GM21381 (cell line): ENCODE measurements around the gene BHLHA15.

Experiments used
- ATAC-seq: cut with Tn5 transposase; IDR thresholded peaks from one replicate; pipeline ENCODE4 v1.9.1; 2021; ENCODE audit warnings: mild to moderate bottlenecking, moderate library complexity; ENCODE audit not compliant: unreplicated experiment

BHLHA15 gene

DNA sequence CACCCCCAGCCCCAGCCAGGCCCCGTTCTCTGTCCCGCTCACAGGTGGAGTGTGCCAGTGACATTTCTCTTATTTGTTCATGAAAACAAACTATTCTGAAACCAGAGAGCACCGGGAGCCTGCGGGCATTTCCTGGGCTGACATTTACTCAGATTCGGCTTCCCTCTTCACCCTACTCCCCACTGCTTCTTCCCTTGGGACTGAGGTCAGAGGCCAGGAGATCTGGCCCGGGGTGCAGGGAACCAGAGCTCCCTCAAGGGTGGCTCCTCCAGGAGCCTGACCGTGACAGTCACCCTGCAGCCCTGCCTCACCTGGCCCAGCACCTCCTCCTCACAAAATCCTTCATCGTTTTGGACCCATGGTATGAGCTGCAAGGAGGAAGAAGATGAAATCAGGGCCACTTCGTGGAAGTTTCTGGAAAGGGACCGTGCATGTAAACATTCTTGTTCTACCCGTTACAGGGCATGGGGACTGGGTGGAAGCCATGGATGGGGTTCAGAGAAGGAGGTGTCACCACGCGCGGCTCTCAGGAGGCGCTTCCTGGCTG is 12.2 kb downstream of the BHLHA15 start:
- no peak for ATAC-seq

DNA sequence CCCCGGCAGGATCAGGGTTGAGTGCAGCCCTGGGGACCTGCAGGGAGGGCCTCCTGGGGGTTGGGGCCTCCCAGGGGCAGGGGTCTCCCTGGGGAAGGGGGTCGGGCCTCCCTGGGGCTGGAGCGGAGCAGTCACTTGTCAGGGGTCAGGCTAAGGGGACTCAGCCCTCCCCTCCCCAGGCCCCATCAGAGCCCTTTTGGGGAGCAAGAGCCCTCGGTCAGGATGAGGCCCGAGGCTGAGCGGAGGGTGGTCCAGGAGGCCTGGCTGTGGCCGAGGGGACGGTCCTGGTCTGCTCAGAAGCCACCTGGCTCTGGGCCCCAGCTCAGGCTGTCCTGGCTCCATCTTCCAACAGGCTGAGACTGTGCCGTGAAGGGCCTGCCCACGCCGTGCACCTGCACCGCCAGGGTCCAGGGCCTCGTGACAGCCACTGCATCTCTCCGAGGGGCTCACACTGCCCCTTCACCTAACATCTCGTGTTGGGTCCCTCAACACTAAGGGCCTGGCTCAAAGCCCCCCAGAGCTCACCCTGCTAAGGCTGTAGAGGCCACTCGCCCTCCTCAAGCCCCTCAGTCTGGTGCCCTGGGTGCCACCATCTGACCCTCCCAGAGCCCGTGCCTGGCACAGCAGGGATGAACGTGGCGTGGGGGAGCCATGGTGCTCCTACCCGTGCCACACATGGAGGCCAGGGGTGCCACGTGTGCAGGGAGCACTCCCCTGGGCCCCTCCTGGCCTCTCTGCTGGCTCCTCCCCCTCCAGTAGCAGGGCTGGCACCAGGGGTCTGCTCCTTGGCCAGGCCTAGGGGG is 12.9 kb downstream of the BHLHA15 start:
- no peak for ATAC-seq

DNA sequence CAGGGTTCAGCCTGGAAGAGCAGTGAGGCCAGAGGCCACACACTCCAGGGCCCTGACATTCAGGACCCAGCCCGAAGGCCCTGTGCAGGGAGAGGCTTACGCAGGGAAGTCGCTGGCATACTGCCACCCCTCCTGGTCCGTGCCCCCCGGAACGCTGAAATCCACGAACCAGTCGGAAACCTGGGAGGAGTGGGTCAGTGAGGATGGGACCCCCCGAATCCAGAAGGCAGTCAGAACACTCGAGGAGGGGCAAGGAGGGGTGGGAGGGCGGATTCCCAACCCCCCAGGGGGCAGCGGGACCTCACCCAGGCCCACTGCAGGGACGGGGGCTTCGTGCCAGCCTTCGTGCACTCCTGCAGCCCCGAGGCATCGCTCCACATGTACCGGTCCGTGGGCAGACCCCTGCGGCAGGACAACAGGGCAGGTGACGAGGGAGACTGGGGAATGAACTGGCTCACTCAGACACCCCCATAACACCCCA is 13.5 kb downstream of the BHLHA15 start:
- ATAC-seq, result no peak

DNA sequence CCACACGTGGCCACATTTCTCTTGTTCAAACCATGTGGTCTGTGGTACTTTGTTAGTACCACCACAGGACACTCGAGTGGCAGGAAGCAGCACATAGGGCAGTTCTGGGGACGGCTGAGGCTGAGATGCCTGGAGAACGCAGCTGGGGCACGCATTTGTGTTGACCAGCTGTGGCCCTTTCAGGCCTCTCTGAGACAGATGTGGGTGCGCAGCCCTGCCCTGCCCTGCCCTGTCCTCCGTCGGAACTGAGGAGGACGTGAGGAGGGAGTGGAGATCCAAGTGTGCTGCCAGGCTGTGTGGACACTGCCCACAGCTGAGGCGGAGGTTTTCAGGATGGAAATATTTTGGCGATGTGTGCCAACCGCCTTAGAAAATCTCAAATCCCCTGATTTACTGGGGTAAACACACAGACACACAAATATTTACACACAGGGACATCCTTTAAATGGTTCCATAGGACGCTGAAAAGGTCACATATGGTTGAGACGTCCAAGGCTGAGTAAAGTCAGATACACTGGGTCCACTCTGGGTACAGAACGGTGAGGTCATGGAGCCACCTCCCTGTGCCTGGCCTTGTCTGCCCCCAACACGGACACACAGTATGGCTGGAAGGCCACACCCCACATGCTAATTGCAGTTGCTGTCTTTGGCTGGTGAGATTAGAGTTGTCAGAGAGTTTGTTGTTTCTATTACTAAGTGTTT is 14.8 kb downstream of the BHLHA15 start:
- no peak for ATAC-seq

DNA sequence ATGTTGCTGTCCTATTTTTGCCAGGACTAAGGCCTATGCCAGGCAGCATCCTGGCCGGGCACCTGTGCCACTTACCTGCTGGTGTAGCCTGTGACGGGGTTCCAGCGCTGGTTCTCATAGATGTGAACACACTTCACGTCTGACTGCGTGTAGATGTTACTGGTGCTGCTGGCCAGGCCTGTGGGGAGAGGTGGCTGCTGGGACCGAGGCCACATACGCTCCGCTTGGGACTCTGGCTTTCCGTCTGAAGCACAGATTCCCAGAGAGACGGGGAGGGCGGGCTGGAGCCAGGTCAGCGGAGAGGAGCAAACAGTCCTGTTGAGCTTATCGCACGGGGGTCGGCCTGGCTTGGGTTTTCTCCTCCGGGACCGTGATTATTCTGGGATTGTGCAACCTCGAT is 16.7 kb downstream of the BHLHA15 start:
- no peak for ATAC-seq

DNA sequence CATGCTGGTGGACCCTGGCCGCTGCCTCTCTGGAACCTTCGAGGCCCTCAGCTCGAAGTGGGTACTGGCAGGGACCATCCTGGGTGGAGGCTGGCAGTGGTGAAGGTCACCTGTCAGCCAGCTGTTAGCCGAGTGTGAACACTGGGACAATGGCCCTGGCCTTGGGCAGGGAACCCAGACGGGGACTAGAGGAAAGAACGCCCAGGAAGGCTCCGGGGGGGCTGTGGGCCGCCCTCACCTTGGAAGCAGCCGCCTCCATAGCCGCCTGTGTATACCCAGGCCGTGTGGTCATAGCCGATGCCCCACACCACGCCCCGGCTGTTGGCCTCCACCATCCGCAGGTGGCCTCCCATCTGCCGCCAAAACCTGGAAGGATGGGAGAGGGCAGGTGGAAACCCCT is 17.6 kb downstream of the BHLHA15 start:
- no peak for ATAC-seq

DNA sequence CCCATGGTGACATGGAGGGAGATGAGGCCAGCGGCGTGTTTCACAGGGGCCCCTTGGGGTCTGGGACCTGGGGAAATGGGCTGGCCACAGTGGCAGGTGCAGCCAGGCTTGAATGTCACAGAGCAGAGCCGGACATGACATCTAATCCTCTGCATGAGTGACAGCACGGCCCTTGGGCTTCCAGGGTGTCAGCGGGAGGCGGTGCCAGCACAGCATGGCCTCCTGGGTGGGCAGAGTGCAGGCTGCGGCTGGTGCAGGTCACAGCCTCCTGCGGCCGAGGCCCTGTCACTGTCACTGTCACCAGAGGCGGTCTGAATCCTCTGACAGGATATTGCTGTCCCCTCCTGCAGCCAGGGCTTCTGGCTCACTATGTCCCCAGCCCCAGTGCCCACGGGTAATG is 18.2 kb downstream of the BHLHA15 start:
- no peak for ATAC-seq

DNA sequence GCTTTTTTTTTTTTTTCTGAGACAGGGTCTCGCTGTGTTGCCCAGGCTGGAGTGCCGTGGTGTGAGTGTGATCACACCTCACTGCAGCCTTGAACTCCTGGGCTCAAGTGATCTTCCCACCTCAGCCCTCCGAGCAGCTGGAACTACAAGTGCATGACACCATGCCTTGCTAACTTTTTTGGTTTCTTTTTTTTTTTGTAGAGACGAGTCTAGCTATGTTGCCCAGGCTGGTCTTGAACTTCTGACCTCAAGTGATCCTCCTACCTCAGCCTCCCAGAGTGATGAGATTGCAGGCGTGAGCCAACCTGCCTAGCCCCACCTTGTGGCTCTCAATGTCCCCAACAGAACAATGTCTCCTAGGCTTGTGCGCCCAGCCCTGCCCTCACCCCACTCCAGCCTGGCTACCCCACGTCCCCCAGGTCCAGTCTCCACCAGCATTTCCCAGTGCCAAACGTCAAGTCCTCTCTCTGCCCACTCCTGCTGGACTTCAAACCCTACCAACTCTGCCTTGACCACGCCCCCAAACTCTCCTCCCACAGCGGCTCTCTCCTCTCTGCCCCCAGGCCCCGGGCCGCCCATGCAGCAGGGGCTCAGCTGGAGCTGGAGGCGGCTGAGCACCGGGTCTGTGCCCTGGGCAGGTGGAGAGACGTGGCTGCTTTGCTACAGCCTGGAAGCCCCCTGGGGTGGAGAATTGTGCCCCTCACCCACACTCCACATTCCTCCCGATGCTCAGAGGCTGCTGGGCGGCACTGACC is 18.9 kb downstream of the BHLHA15 start:
- no peak for ATAC-seq

DNA sequence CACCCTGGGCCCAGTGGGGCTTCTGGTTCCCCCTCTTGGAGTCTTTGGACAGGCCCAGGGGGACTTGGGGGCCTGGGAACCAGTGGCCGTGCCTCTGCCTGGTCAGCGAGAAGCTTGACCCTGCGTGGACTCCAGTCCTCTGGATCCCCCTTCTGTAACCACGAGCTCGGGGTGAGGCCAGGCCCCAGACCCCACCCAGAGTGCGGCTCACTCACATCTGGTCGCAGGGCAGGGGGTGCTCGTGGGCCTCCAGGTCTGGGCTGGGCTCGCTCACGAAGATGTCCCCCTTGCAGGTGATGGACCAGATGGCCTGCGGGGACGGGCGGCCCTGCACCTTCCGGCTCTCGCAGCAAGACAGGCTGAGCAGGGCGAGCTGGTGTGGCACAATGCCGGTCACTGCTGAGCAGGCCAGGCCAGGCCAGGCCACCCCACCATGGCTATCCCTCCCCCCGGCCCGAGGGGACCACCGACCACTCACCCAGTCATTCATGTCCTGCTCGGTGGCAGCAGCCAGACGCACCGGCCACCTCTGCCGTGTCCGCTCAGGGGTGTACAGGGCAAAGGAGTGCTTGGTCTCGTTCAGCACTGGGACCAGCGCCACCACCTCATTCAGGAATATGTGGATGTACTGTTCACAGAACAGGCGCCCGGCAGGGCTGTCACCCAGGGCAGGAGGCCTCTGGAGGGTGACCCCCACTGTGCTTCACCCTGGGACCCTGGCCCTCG is 19.7 kb downstream of the BHLHA15 start:
- ATAC-seq, result no peak

DNA sequence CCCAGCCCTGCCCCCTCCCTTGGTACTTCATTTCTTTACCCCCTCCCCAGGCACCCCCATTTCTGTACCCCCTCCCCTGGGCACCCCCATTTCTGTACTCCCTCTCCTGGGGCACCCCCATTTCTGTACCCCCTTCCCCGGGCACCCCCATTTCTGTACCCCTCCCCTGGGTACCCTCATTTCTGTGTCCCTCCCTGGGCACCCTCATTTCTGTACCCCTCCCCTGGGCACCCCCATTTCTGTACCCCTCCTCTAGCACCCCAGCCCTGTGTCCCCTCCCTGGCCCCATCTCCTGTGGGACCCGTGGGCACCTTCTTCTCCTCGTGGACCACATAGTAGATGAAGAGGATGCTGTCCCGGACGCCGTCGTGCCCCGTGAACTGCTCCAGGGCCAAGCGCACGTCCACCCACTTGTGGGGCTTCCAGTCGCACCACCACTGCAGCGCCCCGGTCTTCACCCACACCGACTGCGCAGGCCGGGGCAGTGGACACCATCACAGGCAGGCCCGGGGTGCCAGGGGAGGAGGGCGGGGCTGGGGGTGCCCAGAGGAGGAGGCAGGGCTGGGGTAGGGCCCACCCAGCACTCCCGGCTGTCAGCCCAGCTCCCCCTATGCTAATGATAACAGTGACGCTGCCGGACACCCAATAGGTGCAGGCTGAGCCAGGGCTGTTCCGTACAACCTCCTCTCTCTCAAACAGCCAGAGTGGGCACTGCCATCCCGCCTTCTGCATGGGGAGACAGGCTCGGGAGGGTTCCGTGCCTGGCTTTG is 20.4 kb downstream of the BHLHA15 start:
- no peak for ATAC-seq

DNA sequence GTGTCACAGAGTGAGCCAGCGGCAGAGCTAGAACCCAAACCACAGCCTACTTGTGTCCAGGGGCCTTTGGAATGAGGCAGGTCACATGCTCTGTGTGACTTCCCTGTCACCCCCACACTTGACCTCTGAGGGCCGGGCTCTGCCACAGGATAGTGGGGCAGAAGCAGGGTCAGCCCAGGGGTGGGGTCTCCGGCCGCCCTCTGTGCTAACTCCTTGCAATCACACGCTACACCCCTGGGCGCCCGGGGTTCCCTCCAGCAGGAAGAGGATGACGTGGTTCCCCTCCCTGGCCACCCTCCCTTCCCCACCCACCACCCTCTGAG is 21.0 kb downstream of the BHLHA15 start:
- ATAC-seq, result no peak

DNA sequence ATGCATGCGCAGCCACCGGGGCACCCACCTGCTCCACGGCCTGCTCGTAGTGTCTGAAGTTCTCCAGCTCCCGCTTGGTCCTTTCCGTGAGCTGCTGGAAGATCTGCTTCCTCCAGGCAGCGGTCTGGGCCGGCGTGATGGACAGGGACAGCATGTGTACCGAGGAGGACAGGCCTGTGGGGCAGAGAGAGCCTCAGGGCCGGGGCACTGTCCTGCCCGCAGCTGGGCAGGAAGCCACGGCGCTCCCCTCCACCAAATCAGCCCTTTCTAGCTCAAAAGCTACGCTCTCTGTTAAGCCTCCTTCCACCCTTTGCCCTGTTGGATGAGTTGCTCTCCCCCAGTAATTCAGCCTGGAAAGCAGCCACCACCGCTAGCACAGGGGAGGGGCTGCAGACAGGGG is 21.6 kb downstream of the BHLHA15 start:
- no peak for ATAC-seq

DNA sequence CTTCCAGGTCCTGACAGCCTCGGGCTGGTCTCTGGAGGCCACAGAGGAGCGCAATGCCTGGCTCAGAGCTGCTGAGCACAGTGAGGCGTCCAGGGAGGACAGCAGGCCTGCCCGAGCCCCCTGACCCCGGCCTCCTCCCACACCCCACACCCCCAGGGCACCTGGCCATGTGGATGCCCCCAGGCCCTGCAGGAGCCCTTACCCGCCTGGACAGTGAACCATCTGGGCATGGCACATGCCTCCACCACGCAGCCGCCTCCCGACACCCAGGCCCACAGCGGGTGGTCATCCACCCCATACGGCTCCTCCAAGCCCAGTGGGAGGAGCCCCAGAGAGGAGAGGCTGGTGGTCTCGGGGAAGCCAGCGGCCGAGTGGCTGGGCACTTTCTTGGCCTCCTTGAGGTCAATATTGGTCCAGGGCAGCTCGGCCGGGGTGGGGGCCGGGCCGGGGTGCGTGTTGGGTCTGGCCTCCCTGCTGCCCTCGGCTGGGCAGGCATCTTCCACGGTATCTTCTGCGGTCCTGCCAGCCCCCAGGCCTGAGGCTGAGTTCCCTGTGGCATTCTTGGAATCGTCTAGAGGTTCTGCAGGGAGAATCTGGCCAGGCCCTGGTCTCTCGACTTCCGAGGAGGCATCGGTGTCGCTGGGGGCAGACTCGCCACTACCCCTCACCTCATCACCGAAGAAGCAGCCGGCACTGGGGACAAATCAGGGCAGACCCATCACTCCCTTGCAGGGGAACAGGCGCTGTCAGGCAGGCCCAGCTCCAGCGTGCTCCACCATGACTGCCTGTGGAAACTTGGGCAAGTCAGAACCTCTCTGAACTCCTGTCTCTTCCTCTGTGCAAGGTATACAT is 22.2 kb downstream of the BHLHA15 start:
- no peak for ATAC-seq

DNA sequence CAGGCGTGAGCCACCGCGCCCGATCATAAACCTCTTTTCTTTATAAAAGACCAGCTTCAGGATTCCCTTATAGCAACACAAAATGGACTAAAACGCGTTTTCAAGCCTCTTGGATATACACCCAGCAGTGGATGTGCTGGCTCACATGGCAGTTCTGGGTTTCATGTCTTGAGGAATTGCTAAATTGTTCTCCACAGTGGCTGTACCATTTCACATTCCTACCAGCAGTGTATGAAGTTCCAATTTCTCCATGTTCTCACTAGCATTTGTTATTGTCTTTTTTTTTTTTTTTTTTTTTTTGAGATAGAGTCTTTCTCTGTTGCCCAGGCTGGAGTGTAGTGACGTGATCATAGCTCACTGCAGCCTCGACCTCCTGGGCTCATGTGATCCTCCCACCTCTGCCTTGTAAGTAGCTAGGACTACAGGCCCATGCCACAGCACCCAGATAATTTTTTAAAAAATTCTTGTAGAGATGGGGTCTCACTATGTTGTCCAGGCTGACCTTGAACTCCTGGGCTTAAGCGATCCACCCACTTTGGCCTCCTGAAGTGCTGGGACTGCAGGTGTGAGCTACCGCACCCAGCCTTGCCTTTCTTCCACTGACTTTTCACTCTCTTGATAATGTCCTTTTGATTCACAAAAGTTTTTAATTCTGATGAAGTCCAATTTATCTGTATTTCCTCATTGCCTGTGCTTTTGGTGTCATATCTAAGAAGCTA is 23.3 kb downstream of the BHLHA15 start:
- ATAC-seq, result no peak

DNA sequence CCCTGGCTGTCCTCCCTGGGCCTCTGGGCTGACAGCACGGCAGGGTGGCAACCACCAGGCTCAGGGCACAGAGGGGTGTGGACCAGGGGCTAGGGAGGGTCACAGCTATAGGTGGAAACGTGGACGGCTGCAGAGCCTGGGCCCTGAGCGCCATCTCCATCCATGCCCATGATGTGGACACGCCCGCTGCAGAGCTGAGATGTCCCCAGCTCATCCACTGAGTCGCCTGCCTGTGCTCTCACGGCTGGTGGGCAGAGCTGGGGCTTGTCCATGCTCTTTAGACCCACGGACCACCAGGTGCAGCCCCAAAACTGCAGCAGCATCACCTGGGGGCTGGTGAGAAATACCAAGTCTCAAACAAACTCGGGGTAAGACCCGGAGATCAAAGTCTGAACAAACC is 24.7 kb downstream of the BHLHA15 start:
- ATAC-seq, result no peak

DNA sequence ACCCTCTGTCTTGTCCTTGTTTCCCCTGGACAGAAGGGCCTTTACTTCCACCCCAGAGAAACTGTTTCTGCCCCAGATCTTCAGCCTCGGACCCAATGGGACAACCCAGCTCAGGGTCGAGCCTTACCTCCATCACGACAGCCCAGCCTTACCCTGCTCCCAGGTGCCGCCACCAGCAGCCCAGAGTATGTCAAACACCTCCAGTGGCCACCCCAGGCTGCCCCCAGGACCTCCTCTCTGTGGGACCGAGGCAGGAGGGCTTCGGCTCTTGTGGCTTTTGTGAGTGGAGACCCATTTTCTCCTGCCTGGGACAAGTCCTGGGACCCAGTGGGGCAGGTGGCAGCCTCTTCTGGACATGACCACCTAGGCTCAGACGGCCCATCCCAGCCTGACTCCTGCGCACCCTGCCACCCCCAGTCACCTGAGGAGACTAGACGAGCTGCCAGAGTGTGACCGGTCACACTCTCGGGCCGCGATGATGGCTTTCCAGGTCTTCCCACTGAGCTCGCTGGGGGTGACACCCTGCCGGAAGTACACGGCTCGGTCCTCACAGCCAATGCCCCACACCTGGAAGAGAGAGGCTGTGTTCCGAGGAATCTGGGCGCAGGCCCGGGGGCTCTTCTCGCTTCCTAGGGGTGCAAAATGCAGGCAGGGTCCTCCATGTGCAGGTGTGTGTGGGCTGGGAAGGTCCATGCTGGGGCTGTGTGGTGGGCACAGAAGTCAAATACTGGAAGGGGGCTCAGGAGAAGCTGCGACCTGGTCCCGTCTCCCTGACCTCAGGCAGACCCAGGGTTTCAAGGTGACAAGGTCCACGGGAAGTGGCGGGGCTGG is 25.3 kb downstream of the BHLHA15 start:
- ATAC-seq, result no peak

DNA sequence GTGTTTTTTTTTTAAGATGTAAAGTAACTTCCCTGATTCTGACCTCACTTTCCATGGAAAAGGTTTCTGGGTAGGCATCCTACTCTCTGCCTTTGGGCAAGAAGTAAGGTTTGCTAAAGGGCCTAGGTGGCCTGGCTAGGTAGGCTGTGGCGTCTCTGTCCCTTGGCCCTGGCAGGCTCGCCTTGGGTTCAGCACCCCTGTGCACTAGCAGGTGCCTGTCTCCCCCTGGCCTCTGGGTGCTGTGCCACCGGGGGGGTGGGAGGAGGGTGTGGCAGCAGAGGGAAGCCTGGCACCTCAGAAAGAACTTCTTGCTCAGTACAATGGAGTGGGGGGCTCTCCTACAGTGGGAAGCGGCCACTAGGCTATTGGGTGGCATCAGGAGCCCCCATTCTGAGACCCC is 26.8 kb downstream of the BHLHA15 start:
- ATAC-seq, result no peak

DNA sequence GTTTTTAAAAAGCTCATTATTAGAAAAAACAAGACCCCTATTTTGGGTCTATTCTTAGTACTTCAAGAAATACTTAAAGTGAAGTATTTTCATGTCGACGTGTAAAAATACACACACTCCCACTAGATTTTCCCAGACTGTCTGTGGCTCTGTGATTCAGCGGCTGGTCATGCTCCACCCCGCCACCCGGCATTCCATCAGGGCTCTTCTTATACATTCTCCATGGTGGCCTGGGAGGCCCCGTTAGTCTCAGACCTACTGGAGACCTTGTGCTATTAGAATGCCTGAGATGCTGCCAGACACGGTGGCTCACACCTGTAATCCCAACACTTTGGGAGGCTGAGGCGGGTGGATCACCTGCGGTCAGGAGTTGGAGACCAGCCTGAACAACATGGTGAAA is 27.7 kb downstream of the BHLHA15 start:
- ATAC-seq, result no peak
